ENCODE measurements around the gene TAF6.

Gene TAF6

GRCh38 chr7:100064162-100064561 is 55.0 kb downstream of the TAF6 start:
- DNase-seq, result no peak

GRCh38 chr7:100063376-100063775 is 55.8 kb downstream of the TAF6 start:
- no peak for DNase-seq

- DNase-seq, result no peak
Measured at GRCh38 chr7:100061518-100062193, 57.5 kb downstream of the TAF6 start.

GRCh38 chr7:100059251-100059739 is 59.9 kb downstream of the TAF6 start:
- DNase-seq, result no peak
